Parathyroid adenoma (tissue), 2 donors: Measurements from ENCODE around the gene MYLK.

Experiments
- H2AFZ ChIP-seq: fragments of 300-600 bp; sonication (generic); one replicate; pipeline ENCODE4 v1.7.0; 2017; ENCODE audit warnings: antibody characterized with exemption, mild to moderate bottlenecking
- H3K27ac ChIP-seq: fragments of 300-600 bp; sonication (generic); one replicate; pipeline ENCODE4 v1.7.0; 2017
- H3K27me3 ChIP-seq: fragments of 300-600 bp; sonication (generic); one replicate; pipeline ENCODE4 v1.7.0; 2017; ENCODE audit warnings: low read length; ENCODE audit not compliant: control insufficient read depth, insufficient read depth
- H3K36me3 ChIP-seq: fragments of 300-600 bp; sonication (generic); one replicate; pipeline ENCODE4 v1.7.0; 2017; ENCODE audit warnings: low read length; ENCODE audit not compliant: control insufficient read depth, insufficient read depth
- H3K4me1 ChIP-seq: fragments of 300-600 bp; sonication (generic); one replicate; pipeline ENCODE4 v1.7.0; 2017; ENCODE audit warnings: control low read depth
- H3K4me2 ChIP-seq: fragments of 300-600 bp; sonication (generic); one replicate; pipeline ENCODE4 v1.7.0; 2017; ENCODE audit warnings: low read length
- H3K4me3 ChIP-seq: fragments of 300-600 bp; sonication (generic); one replicate; pipeline ENCODE4 v1.7.0; 2017; ENCODE audit warnings: low read depth, low read length
- H3K79me2 ChIP-seq: fragments of 300-600 bp; sonication (generic); one replicate; pipeline ENCODE4 v1.7.0; 2017; ENCODE audit warnings: control low read depth
- H3K9ac ChIP-seq: fragments of 300-600 bp; sonication (generic); one replicate; pipeline ENCODE4 v1.7.0; 2017; ENCODE audit warnings: mild to moderate bottlenecking
- H3K9me3 ChIP-seq: fragments of 300-600 bp; sonication (generic); one replicate; pipeline ENCODE4 v1.7.0; 2017; ENCODE audit warnings: low read length; ENCODE audit not compliant: control insufficient read depth
- CTCF ChIP-seq: fragments of 300-600 bp; sonication (generic); IDR thresholded peaks from one replicate; pipeline ENCODE4 v1.7.0; 2017; ENCODE audit warnings: antibody characterized with exemption, mild to moderate bottlenecking
- donor health status: primary hyperparathyroidism.

The MYLK gene

GRCh38 chr3:123800362-123800682, 83.8 kb downstream of the MYLK start:
- no peak overlapping the region for H3K27ac ChIP-seq
- H3K4me3 ChIP-seq, result no peak overlapping the region

GRCh38 chr3:123799544-123800361, 84.4 kb downstream of the MYLK start:
- no peak overlapping the region for H3K9ac ChIP-seq
- H3K9me3 ChIP-seq, result no peaks in the 10 kb centered on the region
- no peak overlapping the region for H3K4me3 ChIP-seq
- no peak overlapping the region for H3K27ac ChIP-seq
- no peak overlapping the region for H3K4me2 ChIP-seq
- no peaks in the 10 kb centered on the region for H3K36me3 ChIP-seq
- no peaks in the 10 kb centered on the region for H3K4me1 ChIP-seq
- no peak overlapping the region for H2AFZ ChIP-seq
- H3K27me3 ChIP-seq, result no peaks in the 10 kb centered on the region
- no peak for TF ChIP-seq CTCF
- H3K79me2 ChIP-seq, result no peaks in the 10 kb centered on the region

More at GRCh38 chr3:123800362-123800682, 83.8 kb downstream of the MYLK start:
- no peak for TF ChIP-seq CTCF
- Histone ChIP-seq H3K4me2 (no peak overlapping the region), H3K4me1 (no peaks in the 10 kb centered on the region), H3K9me3 (no peaks in the 10 kb centered on the region), H3K36me3 (no peaks in the 10 kb centered on the region), H3K9ac (no peak overlapping the region), H3K79me2 (no peaks in the 10 kb centered on the region), H3K27me3 (no peaks in the 10 kb centered on the region), H2AFZ (no peak overlapping the region)

- H3K27me3 ChIP-seq, result no peaks in the 10 kb centered on the region
- no peaks in the 10 kb centered on the region for H3K4me1 ChIP-seq
- no peak overlapping the region for H3K9ac ChIP-seq
- H3K4me3 ChIP-seq, result no peak overlapping the region
- H3K9me3 ChIP-seq, result no peaks in the 10 kb centered on the region
- no peak overlapping the region for H3K4me2 ChIP-seq
- no peak for TF ChIP-seq CTCF
- no peaks in the 10 kb centered on the region for H3K36me3 ChIP-seq
- no peaks in the 10 kb centered on the region for H3K79me2 ChIP-seq
- no peak overlapping the region for H3K27ac ChIP-seq
- H2AFZ ChIP-seq, result no peak overlapping the region
Measured at GRCh38 chr3:123798550-123798949, 85.6 kb downstream of the MYLK start.

GRCh38 chr3:123795471-123796251, 88.5 kb downstream of the MYLK start:
- H3K9ac ChIP-seq, result no peak overlapping the region
- H3K4me2 ChIP-seq, result no peak overlapping the region
- H3K36me3 ChIP-seq, result no peaks in the 10 kb centered on the region
- TF ChIP-seq CTCF, result no peak
- H3K79me2 ChIP-seq, result no peaks in the 10 kb centered on the region
- H3K9me3 ChIP-seq, result no peaks in the 10 kb centered on the region
- no peak overlapping the region for H2AFZ ChIP-seq
- H3K27ac ChIP-seq, result no peak overlapping the region
- H3K27me3 ChIP-seq, result no peaks in the 10 kb centered on the region
- H3K4me3 ChIP-seq, result no peak overlapping the region
- H3K4me1 ChIP-seq, result no peaks in the 10 kb centered on the region
